Measurements from ENCODE around the gene OVCA2.

Gene OVCA2

GRCh38 chr17:2027528-2028233 lies 14.1 kb upstream of the OVCA2 start:
- no peak overlapping the region for H3K4me3 ChIP-seq (replicated peaks in 1 of 2; ENCODE audit: low read depth in 2 of 2, low read length in 2 of 2)
- peak; percentile 17 to 27 for DNase-seq (ENCODE audit: low read depth in 2 of 2)
- TF ChIP-seq CTCF (IDR thresholded peaks at IDR 0.05; ENCODE audit: low read depth, low read length), result no peak

GRCh38 chr17:2028234-2028614 lies 13.6 kb upstream of the OVCA2 start:
- DNase-seq (ENCODE audit: low read depth in 2 of 2), result no peak
- TF ChIP-seq CTCF (IDR thresholded peaks at IDR 0.05; ENCODE audit: low read depth, low read length), result no peak
- no peak overlapping the region for H3K4me3 ChIP-seq (replicated peaks in 1 of 2; ENCODE audit: low read depth in 2 of 2, low read length in 2 of 2)

GRCh38 chr17:2028737-2029136 lies 13.1 kb upstream of the OVCA2 start:
- no peak for DNase-seq (ENCODE audit: low read depth in 2 of 2)
- no peak for TF ChIP-seq CTCF (IDR thresholded peaks at IDR 0.05; ENCODE audit: low read depth, low read length)

GRCh38 chr17:2029911-2030778 lies 11.7 kb upstream of the OVCA2 start, which contains the start of gene DPH1:
TSS of gene DPH1 (plus strand) at chr17:2030153. CDS start at chr17:2030170, 17 bp downstream.
- DNase-seq (ENCODE audit: low read depth in 2 of 2), result peak; percentile 90 to 91
- H3K4me3 ChIP-seq (replicated peaks in 1 of 2; ENCODE audit: low read depth in 2 of 2, low read length in 2 of 2), result peak within 1 kb of the TSS; percentile 100
- TF ChIP-seq CTCF (IDR thresholded peaks at IDR 0.05; ENCODE audit: low read depth, low read length), result no peak

More at GRCh38 chr17:2028737-2029136, 13.1 kb upstream of the OVCA2 start:
- no peak overlapping the region for H3K4me3 ChIP-seq (replicated peaks in 1 of 2; ENCODE audit: low read depth in 2 of 2, low read length in 2 of 2)

GRCh38 chr17:2030779-2031163 lies 11.1 kb upstream of the OVCA2 start:
- peak in 1 of 2 donors; percentile 92 for DNase-seq (ENCODE audit: low read depth in 2 of 2)
- peak; percentile 65 for TF ChIP-seq CTCF (IDR thresholded peaks at IDR 0.05; ENCODE audit: low read depth, low read length)
- peak overlapping the region; percentile 100 for H3K4me3 ChIP-seq (replicated peaks in 1 of 2; ENCODE audit: low read depth in 2 of 2, low read length in 2 of 2)

- TF ChIP-seq CTCF (IDR thresholded peaks at IDR 0.05; ENCODE audit: low read depth, low read length), result no peak
- DNase-seq (ENCODE audit: low read depth in 2 of 2), result no peak
- no peak overlapping the region for H3K4me3 ChIP-seq (replicated peaks in 1 of 2; ENCODE audit: low read depth in 2 of 2, low read length in 2 of 2)
These were observed 8.7 kb upstream of the OVCA2 start for GRCh38 chr17:2033153-2033552.
